A673 (cell line): ENCODE measurements around the gene KCNJ10. TPM values are rescaled to one million over a fixed set of nuclear protein-coding genes. Genes with fewer than 3 reads are reported as not detected.

ENCODE experiments used
- BruUV-seq: library from RNA; stranded (reverse); fragments of 400-500 nt; replicated peaks from 2 replicates; lab custom pipeline; 2021; lab: Mats Ljungman, UMichigan
- CTCF ChIA-PET: fragments of 300-600 bp; sonication (Branson Sonifier 250); formaldehyde crosslinking; loops from one replicate; lab custom pipeline; 2022; ENCODE audit warnings: antibody characterized with exemption; lab: Charles Lee
- POLR2A ChIA-PET: fragments of 300-600 bp; sonication (Branson Sonifier 250); formaldehyde crosslinking; loops from one replicate; lab custom pipeline; 2022; ENCODE audit warnings: antibody characterized with exemption; ENCODE audit not compliant: low non-redundant PET; lab: Charles Lee
- DNase-seq: peaks from one replicate; pipeline ENCODE4 v3.0.0-alpha.2; 2015; ENCODE audit warnings: low spot score
- H3K27ac ChIP-seq: fragments of 200-600 bp; sonication (generic); 2 replicates; pipeline ENCODE4 v1.5.1; 2016; ENCODE audit warnings: mixed run types, low read depth, mild to moderate bottlenecking, mixed read lengths, antibody characterized with exemption, low read length; ENCODE audit not compliant: poor library complexity, severe bottlenecking
- H3K27me3 ChIP-seq: fragments of 200-600 bp; sonication (generic); replicated peaks from 2 replicates; pipeline ENCODE4 v1.6.1; 2017; ENCODE audit warnings: mixed run types, low read depth, mild to moderate bottlenecking, mixed read lengths, antibody characterized with exemption, low read length; ENCODE audit not compliant: insufficient read depth, poor library complexity
- H3K36me3 ChIP-seq: fragments of 200-600 bp; sonication (generic); 2 replicates; pipeline ENCODE4 v1.6.1; 2016; ENCODE audit warnings: mixed run types, mild to moderate bottlenecking, mixed read lengths, antibody characterized with exemption, low read length; ENCODE audit not compliant: insufficient read depth, poor library complexity, severe bottlenecking
- H3K4me1 ChIP-seq: fragments of 200-600 bp; sonication (generic); 2 replicates; pipeline ENCODE4 v1.6.1; 2017; ENCODE audit warnings: mixed run types, mild to moderate bottlenecking, mixed read lengths, antibody characterized with exemption, low read length; ENCODE audit not compliant: insufficient read depth, poor library complexity, severe bottlenecking
- H3K4me3 ChIP-seq: fragments of 200-600 bp; sonication (generic); 2 replicates; pipeline ENCODE4 v1.5.1; 2016; ENCODE audit warnings: low read depth, mixed run types, mild to moderate bottlenecking, mixed read lengths, low read length; ENCODE audit not compliant: poor library complexity, severe bottlenecking
- H3K9me3 ChIP-seq: fragments of 200-600 bp; sonication (generic); 2 replicates; pipeline ENCODE4 v1.6.1; 2016; ENCODE audit warnings: mixed run types, low read depth, mild to moderate bottlenecking, mixed read lengths, antibody characterized with exemption, low read length; ENCODE audit not compliant: poor library complexity, severe bottlenecking
- EZH2 ChIP-seq: fragments of 200-600 bp; sonication (generic); IDR thresholded peaks from 2 replicates; pipeline ENCODE4 v1.6.1; 2017; ENCODE audit warnings: borderline replicate concordance, low read depth, mild to moderate bottlenecking, mixed read lengths, antibody characterized with exemption, low read length; ENCODE audit not compliant: poor library complexity, severe bottlenecking
- intact Hi-C: fragments of 100-400 bp; cut with micrococcal nuclease; formaldehyde crosslinking; loops from one replicate; pipeline ENCODE4 v1.10.0; 2022; ENCODE audit not compliant: unreplicated experiment
- total RNA-seq: library from RNA; stranded (reverse); gene quantifications from 2 replicates; pipeline ENCODE4 v1.2.3, GENCODE V29; 2021
- TF ChIP-seq, protein P1 (sequence below): fragments of 300-800, 200-600 bp; sonication (generic); conservative IDR thresholded peaks from 2 replicates; pipeline ENCODE4 v1.5.1; 2017; ENCODE audit warnings: low read depth, mild to moderate bottlenecking, antibody characterized with exemption, low read length, moderate library complexity, mixed read lengths

KCNJ10 gene
- total RNA-seq, 1 experiment from 2014 or later = not detected

DNA sequence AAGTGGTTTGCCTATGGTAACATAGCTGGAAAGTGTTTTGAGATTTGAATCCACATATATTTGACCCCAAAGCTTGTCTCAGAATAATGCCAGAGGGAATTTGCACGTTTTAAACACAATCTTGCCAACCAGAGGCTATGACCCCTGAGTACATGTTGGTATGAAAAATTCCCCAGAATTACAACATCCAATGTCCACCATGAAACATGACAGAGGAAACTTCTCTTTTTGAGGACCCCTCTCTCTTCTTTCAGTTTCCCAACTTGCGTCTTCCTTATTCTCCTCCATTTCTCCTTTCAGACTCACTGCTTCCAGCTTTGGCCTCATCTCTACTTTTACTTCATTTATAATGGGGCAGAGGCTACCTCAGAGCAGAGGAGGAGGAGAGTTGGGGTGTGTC is 5.9 kb upstream of the KCNJ10 start:
- no peaks in the 10 kb centered on the region for H3K4me1 ChIP-seq
- no peak for DNase-seq
- H3K27ac ChIP-seq = no peak overlapping the region
- no peak for TF ChIP-seq EZH2
- TF ChIP-seq, protein P1, sequence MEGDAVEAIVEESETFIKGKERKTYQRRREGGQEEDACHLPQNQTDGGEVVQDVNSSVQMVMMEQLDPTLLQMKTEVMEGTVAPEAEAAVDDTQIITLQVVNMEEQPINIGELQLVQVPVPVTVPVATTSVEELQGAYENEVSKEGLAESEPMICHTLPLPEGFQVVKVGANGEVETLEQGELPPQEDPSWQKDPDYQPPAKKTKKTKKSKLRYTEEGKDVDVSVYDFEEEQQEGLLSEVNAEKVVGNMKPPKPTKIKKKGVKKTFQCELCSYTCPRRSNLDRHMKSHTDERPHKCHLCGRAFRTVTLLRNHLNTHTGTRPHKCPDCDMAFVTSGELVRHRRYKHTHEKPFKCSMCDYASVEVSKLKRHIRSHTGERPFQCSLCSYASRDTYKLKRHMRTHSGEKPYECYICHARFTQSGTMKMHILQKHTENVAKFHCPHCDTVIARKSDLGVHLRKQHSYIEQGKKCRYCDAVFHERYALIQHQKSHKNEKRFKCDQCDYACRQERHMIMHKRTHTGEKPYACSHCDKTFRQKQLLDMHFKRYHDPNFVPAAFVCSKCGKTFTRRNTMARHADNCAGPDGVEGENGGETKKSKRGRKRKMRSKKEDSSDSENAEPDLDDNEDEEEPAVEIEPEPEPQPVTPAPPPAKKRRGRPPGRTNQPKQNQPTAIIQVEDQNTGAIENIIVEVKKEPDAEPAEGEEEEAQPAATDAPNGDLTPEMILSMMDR = no peak
- H3K36me3 ChIP-seq = no peaks in the 10 kb centered on the region
- no TSS peak for BruUV-seq
- no peak overlapping the region for H3K4me3 ChIP-seq
- ChIA-PET POLR2A (interaction anchor here (0.6 kb wide), 1 partner anchor 301 kb away, joined by 3 read pairs; no protein-coding TSS in a partner anchor), CTCF (interaction anchor here (0.8 to 1.3 kb wide), 2 partner anchors 18 to 176 kb away, joined by 3 to 5 read pairs; no protein-coding TSS in a partner anchor)
- intact Hi-C loops = loop anchor here (5.0 kb wide), 1 partner anchor 139 kb away; no protein-coding TSS in a partner anchor
- no peaks in the 10 kb centered on the region for H3K9me3 ChIP-seq
- peaks cover 33% of the 10 kb centered on the region for H3K27me3 ChIP-seq

DNA sequence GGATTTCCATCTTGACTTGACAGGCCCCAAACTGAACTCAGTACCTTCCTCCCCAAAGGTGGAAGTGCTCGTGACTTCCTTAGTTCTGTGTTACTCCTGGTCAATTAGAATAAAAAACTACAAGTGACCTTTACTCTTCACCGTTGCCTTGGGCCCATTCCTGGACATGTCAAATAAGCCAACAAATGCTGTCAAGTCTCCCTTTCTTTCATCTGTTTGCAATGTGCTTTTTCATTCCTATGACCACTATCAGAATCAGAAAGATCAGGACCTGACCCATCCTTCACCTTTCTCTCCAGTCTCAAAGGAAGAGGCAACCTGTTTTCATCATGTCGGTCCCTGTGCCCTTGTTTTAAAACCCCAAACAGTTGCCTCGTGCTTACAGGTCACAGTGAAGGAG is 4.9 kb upstream of the KCNJ10 start:
- no peak for DNase-seq
- CTCF ChIA-PET = no interaction called here
- Histone ChIP-seq H3K9me3 (no peaks in the 10 kb centered on the region), H3K27me3 (peaks cover 23% of the 10 kb centered on the region), H3K4me3 (no peak overlapping the region), H3K4me1 (no peaks in the 10 kb centered on the region), H3K27ac (no peak overlapping the region), H3K36me3 (no peaks in the 10 kb centered on the region)
- no TSS peak for BruUV-seq
- intact Hi-C loops = loop anchor here (5.0 kb wide), 1 partner anchor 138 kb away; no protein-coding TSS in a partner anchor
- POLR2A ChIA-PET = no interaction called here
- TF ChIP-seq EZH2 = no peak
- TF ChIP-seq, protein P1 = no peak

DNA sequence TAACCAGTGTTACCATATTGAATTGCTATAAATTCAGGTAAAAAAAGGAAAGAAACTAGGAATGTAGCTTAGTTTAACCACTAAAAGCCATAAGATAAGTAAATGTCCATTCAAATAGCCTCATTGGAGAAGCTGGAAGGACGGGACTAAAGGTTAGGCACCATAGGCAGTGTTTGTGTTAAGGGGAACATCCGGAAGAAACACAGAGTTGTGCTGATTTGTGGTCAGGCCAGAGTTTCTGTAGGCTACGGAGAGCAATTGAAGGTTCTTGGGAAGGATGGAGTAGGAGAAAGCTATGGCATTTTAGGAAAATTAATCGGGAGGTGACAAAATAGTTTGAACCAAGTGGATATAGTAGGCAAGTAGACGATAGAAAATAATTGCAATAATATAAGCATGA is 1.3 kb upstream of the KCNJ10 start:
- ChIA-PET CTCF (no interaction called here), POLR2A (no interaction called here)
- H3K4me1 ChIP-seq = no peaks in the 10 kb centered on the region
- intact Hi-C loops = no loop called here
- H3K9me3 ChIP-seq = no peaks in the 10 kb centered on the region
- TF ChIP-seq, protein P1 = no peak
- no peak for TF ChIP-seq EZH2
- no peaks in the 10 kb centered on the region for H3K36me3 ChIP-seq
- H3K4me3 ChIP-seq = no peak overlapping the region
- no peak overlapping the region for H3K27ac ChIP-seq
- BruUV-seq = no TSS peak
- H3K27me3 ChIP-seq = peaks cover 11% of the 10 kb centered on the region
- no peak for DNase-seq
